ENCODE results near the gene HNRNPUL1.

HNRNPUL1 gene

DNA sequence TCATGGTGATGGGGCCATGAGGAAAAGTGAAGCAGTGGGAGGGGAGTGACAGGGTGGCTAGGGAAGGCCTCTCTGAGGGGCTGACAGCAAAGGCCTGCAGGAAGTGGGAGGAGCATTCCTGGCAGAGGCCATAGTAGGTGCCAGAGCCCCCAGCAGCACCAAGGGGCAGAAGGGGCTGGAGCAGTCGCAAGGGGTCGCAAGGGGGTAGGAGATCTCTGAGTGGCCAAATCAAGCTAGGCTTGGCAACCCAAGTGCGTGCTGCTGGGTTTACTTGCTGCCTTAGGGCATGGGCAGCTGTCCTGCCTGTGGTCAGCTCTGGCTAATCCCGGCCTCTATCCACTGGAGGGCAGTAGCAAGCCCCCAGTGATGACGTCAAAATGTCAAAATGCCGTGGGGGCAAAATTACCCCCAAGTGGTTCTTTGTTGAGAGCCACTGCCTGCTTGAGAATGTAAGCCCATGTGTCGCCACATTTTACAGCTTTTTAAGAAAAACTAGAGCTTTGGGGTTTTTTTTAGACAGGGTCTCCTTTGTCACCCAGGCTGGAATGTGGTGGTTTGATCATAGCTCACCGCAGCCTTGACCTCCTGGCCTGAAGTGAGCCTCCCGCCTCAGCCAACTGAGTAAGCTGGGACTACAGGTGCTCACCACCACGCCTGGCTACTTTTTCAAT lies 57.6 kb downstream of the HNRNPUL1 start:
- H3K27ac Mint-ChIP-seq = peak overlapping the region; percentile 99
- no peaks in the 10 kb centered on the region for H3K27me3 Mint-ChIP-seq (ENCODE audit: low read depth, poor library complexity)
- peak; percentile 66 for TF ChIP-seq CTCF (IDR thresholded peaks at IDR 0.05)
- peaks cover 70% of the 10 kb centered on the region for H3K4me1 Mint-ChIP-seq
- DNase-seq = peak; percentile 62
- H3K36me3 Mint-ChIP-seq (ENCODE audit: low read depth) = peaks cover 19% of the 10 kb centered on the region
- no peaks in the 10 kb centered on the region for H3K9me3 Mint-ChIP-seq
- H3K4me3 Mint-ChIP-seq = no peak overlapping the region

DNA sequence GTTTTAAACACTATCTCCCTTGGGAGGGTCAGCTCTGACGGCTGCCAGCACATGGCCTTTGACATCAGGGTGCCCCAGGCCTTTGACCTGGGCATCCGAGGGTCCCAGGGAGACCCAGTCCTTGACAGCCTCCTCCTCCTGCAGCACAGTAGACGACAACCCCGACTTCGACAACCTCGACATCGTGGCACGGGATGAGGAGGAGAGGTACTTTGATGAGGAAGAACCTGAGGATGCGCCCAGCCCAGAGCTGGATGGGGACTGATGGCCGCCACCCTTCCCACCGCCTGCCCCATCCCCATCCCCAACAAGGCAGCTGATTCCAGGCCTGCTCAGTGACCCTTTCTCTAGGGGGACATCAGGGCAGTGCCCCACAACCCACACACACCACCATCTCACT lies 58.3 kb downstream of the HNRNPUL1 start:
- H3K4me3 Mint-ChIP-seq = peak overlapping the region; percentile 53
- no peak for DNase-seq
- H3K9me3 Mint-ChIP-seq = no peaks in the 10 kb centered on the region
- H3K27ac Mint-ChIP-seq = peak overlapping the region; percentile 99
- peaks cover 12% of the 10 kb centered on the region for H3K36me3 Mint-ChIP-seq (ENCODE audit: low read depth)
- TF ChIP-seq CTCF (IDR thresholded peaks at IDR 0.05) = no peak
- no peaks in the 10 kb centered on the region for H3K27me3 Mint-ChIP-seq (ENCODE audit: low read depth, poor library complexity)
- H3K4me1 Mint-ChIP-seq = peaks cover 77% of the 10 kb centered on the region

- Mint-ChIP-seq H3K4me3 (peak overlapping the region; percentile 53), H3K9me3 (no peaks in the 10 kb centered on the region)
These were observed 58.9 kb downstream of the HNRNPUL1 start for GRCh38 chr19:41323023-41323422.

GRCh38 chr19:41323430-41324125 lies 59.4 kb downstream of the HNRNPUL1 start:
- DNase-seq = peak; percentile 69
- Mint-ChIP-seq H3K36me3 (ENCODE audit: low read depth) (peaks cover 5% of the 10 kb centered on the region), H3K4me1 (peaks cover 86% of the 10 kb centered on the region), H3K9me3 (no peaks in the 10 kb centered on the region), H3K27me3 (ENCODE audit: low read depth, poor library complexity) (no peaks in the 10 kb centered on the region), H3K4me3 (peak overlapping the region; percentile 53), H3K27ac (peak overlapping the region; percentile 99)
- TF ChIP-seq CTCF (IDR thresholded peaks at IDR 0.05) = no peak

More at GRCh38 chr19:41323023-41323422, 58.9 kb downstream of the HNRNPUL1 start:
- peaks cover 6% of the 10 kb centered on the region for H3K36me3 Mint-ChIP-seq (ENCODE audit: low read depth)
- H3K27ac Mint-ChIP-seq = peak overlapping the region; percentile 99
- H3K27me3 Mint-ChIP-seq (ENCODE audit: low read depth, poor library complexity) = no peaks in the 10 kb centered on the region
- H3K4me1 Mint-ChIP-seq = peaks cover 80% of the 10 kb centered on the region
- no peak for TF ChIP-seq CTCF (IDR thresholded peaks at IDR 0.05)
- peak; percentile 24 for DNase-seq

GRCh38 chr19:41324231-41324702 lies 60.1 kb downstream of the HNRNPUL1 start:
- peaks cover 11% of the 10 kb centered on the region for H3K36me3 Mint-ChIP-seq (ENCODE audit: low read depth)
- H3K4me3 Mint-ChIP-seq = peak overlapping the region; percentile 78
- no peak for TF ChIP-seq CTCF (IDR thresholded peaks at IDR 0.05)
- peak overlapping the region; percentile 99 for H3K27ac Mint-ChIP-seq
- H3K9me3 Mint-ChIP-seq = no peaks in the 10 kb centered on the region
- no peaks in the 10 kb centered on the region for H3K27me3 Mint-ChIP-seq (ENCODE audit: low read depth, poor library complexity)
- H3K4me1 Mint-ChIP-seq = peaks cover 87% of the 10 kb centered on the region
- DNase-seq = no peak

Data from nephron progenitor cell (in vitro differentiated cells).